ENCODE data around the gene EBF3. TPM values are rescaled to one million over a fixed set of nuclear protein-coding genes. Genes with fewer than 3 reads are reported as not detected.

EBF3 gene
- total RNA-seq, 3 donors from 2014 or later, result 0.23 to 2.8 (median 0.89) TPM

DNA sequence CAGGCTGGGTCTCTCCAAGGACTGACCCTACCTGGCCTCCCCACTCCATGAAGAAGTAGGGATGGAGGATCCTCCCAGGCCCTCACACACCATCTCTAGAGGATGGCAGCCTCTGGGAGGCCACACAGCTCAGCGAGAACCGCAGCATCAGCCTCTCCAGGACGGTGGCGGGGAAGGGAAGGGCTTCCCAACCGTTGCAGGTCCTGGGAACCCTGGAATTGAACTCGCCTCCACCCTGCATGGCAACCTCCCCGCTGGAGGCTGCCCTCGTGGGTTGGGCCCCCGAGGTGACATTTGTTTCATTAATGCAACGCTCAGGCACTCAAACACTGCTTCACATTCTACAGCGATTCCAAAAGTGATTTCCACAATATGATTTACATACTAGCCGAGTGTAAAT lies 58.5 kb downstream of the EBF3 start:
- TF ChIP-seq, protein P1, sequence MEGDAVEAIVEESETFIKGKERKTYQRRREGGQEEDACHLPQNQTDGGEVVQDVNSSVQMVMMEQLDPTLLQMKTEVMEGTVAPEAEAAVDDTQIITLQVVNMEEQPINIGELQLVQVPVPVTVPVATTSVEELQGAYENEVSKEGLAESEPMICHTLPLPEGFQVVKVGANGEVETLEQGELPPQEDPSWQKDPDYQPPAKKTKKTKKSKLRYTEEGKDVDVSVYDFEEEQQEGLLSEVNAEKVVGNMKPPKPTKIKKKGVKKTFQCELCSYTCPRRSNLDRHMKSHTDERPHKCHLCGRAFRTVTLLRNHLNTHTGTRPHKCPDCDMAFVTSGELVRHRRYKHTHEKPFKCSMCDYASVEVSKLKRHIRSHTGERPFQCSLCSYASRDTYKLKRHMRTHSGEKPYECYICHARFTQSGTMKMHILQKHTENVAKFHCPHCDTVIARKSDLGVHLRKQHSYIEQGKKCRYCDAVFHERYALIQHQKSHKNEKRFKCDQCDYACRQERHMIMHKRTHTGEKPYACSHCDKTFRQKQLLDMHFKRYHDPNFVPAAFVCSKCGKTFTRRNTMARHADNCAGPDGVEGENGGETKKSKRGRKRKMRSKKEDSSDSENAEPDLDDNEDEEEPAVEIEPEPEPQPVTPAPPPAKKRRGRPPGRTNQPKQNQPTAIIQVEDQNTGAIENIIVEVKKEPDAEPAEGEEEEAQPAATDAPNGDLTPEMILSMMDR (IDR thresholded peaks at IDR 0.05), result no peak
- intact Hi-C loops (cut with DNase I, micrococcal nuclease), result no loop called here
- Histone ChIP-seq H3K4me1 (ENCODE audit: low read depth) (no peaks in the 10 kb centered on the region), H3K9me3 (no peaks in the 10 kb centered on the region), H3K36me3 (ENCODE audit: low read depth) (no peaks in the 10 kb centered on the region), H3K4me3 (no peak overlapping the region)
- no peak for ATAC-seq
- DNase-seq, result no peak

DNA sequence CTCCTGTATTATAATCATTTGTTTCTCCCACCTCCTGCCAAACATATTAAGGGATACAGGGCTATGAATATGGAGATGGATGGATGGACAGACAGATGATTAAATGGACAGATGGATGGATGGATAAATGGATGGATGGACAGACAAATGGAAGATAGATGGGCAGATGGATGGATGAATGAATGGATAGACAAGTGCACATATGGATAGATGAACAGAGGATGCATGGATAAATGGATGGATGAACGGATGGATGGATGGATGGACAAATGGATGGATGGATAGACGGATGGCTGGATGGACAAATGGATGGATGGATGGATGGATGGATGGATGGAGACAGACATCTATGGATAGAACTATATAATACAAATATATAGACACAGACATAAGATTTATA lies 59.8 kb downstream of the EBF3 start:
- Histone ChIP-seq H3K36me3 (ENCODE audit: low read depth) (no peaks in the 10 kb centered on the region), H3K9me3 (no peaks in the 10 kb centered on the region), H3K4me1 (ENCODE audit: low read depth) (no peaks in the 10 kb centered on the region), H3K4me3 (no peak overlapping the region)
- TF ChIP-seq, protein P1 (IDR thresholded peaks at IDR 0.05), result no peak
- no peak for DNase-seq
- no peak for ATAC-seq
- intact Hi-C loops (cut with DNase I, micrococcal nuclease), result no loop called here

DNA sequence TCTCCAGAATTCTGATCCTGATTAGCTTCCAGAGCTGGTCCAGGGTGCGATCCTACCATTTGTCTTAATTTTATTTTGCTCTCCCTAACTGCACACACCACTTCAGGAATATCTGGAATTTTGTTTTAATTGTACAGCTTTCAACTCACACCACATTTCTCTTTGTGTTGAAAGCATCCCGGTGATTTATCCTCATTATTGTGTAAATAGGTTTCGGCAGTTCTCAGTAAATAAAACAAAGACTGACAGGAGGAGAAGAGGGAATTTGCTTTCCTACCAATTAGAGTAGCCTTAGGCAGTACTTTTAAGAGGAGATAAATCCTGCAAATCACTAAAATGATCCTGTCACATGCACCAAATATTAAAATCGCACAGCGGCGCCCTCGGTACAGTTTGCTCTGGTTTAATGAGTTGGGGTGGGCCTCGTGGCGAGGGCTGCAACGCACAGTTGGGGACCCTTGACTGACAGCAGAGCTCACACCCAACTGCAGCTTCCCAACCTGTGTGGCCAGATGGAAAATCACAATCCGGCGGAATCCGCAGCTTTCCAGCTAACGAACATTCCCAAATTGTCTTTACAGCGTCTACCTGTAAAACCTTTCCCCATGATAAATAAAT lies 62.6 kb downstream of the EBF3 start:
- ATAC-seq (no peak), DNase-seq (no peak)
- TF ChIP-seq, protein P1 (IDR thresholded peaks at IDR 0.05), result no peak
- Histone ChIP-seq H3K36me3 (ENCODE audit: low read depth) (no peaks in the 10 kb centered on the region), H3K9me3 (no peaks in the 10 kb centered on the region), H3K4me1 (ENCODE audit: low read depth) (no peaks in the 10 kb centered on the region), H3K4me3 (no peak overlapping the region)
- intact Hi-C loops (cut with DNase I, micrococcal nuclease), result no loop called here

DNA sequence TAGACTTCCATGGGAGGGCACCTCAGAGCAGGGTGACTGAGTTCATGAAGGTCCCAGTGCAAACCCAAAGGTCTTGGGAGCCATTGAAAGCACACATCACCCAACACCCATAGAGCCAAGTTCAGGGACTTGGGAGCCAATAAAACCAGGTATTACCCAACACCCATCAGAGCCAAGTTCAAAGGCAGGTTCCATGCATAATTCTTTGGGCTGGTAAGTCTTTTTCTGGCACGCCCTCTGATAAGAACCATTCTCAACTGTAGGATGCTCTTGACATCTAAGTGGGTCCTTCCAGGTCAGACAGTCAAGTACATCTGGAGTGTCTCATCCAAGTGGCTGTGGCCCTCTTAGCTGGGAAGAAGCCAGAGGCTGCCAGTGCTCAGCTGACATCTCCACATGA lies 63.2 kb downstream of the EBF3 start:
- no peak overlapping the region for H3K4me3 ChIP-seq
- TF ChIP-seq, protein P1 (IDR thresholded peaks at IDR 0.05), result no peak
- ATAC-seq (no peak), DNase-seq (no peak)
- no peaks in the 10 kb centered on the region for H3K9me3 ChIP-seq
- H3K36me3 ChIP-seq (ENCODE audit: low read depth), result no peaks in the 10 kb centered on the region
- intact Hi-C loops (cut with DNase I, micrococcal nuclease), result no loop called here
- no peaks in the 10 kb centered on the region for H3K4me1 ChIP-seq (ENCODE audit: low read depth)

DNA sequence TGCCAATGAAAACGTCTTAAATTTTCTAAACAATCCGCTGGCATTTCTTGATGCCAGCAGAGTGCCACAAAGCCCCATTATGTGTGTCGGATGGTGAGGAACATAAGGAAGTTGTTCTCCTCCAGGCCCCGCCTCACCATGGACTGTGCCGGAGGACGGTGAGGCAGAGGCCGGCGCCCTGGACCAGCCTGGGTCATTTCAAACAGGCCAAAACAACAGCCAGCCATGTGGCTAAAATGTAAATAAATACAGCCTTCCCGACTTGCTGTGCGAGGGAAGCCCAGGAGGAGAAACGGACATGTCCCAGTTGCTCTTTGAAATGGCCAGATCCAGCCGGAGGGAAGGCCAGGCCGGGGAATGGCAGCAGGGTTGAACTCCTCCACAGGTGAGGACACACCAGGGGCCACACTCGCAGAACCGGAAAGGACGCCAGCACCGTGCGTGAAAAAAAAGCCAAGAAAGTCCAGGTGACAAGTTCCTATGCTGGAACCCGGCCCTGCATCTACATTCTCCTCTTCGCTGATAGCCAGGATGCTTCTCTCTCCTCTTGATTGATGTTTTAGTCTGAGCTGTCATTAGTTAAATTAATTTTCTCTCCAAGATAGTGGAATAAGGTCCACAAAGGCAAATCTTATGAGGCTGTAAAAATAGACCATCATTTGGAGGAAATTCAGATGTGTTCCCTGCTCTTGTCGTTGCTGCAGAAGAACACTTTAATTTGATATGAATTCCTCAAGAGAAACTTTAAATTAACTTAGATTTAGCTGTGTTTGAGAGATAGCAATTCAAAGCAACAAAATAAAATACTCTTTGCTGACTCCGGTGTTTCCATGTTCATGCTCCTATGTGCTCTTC lies 64.6 kb downstream of the EBF3 start:
- intact Hi-C loops (cut with DNase I, micrococcal nuclease), result no loop called here
- Histone ChIP-seq H3K9me3 (no peaks in the 10 kb centered on the region), H3K36me3 (ENCODE audit: low read depth) (no peaks in the 10 kb centered on the region), H3K4me1 (ENCODE audit: low read depth) (no peaks in the 10 kb centered on the region), H3K4me3 (no peak overlapping the region)
- TF ChIP-seq, protein P1 (IDR thresholded peaks at IDR 0.05), result no peak
- ATAC-seq (no peak), DNase-seq (no peak)

Data from mucosa of descending colon (tissue), 3 donors.